Thyroid gland (tissue), 4 donors: ENCODE data around the gene STYX. TPM values are rescaled to one million over a fixed set of nuclear protein-coding genes. Genes with fewer than 3 reads are reported as not detected.

Experiments
- DNase-seq, 2 donors: peaks; one replicate each; pipeline ENCODE4 v3.0.0-alpha.2; 2019
- H3K27ac ChIP-seq, 3 donors: fragments of 200-600 bp; sonication (generic); 1 replicate in 2 of 3; 2 replicates in 1 of 3; pipeline ENCODE4 v1.5.1; 2016 to 2019; ENCODE audit warnings: mild to moderate bottlenecking in 1 of 3, moderate library complexity in 1 of 3
- H3K27me3 ChIP-seq: fragments of 200-600 bp; sonication (generic); one replicate; pipeline ENCODE4 v1.5.1; 2019
- H3K36me3 ChIP-seq, 2 donors: fragments of 200-600 bp; sonication (generic); one replicate each; pipeline ENCODE4 v1.5.1; 2016 to 2019
- H3K4me1 ChIP-seq, 2 donors: fragments of 200-600 bp; sonication (generic); one replicate each; pipeline ENCODE4 v1.5.1; 2017 to 2019
- H3K4me3 ChIP-seq, 3 donors: fragments of 200-600 bp; sonication (generic); replicated peaks in 1 of 3; 1 replicate in 2 of 3; 2 replicates in 1 of 3; pipeline ENCODE4 v1.5.1; 2016; ENCODE audit warnings: mild to moderate bottlenecking in 1 of 3
- H3K9me3 ChIP-seq: fragments of 200-600 bp; sonication (generic); one replicate; pipeline ENCODE4 v1.5.1; 2017
- CTCF ChIP-seq, 6 experiments: fragments of 200-600 bp in 3 of 6; fragments of 450-650 bp in 3 of 6; sonication (generic) in 3 of 6; IDR thresholded peaks; one replicate each; pipeline ENCODE4 v1.5.1; 2016 to 2019; ENCODE audit warnings: antibody characterized with exemption in 6 of 6, mild to moderate bottlenecking in 2 of 6, inconsistent platforms in 1 of 6, moderate library complexity in 1 of 6
- POLR2A ChIP-seq, 2 donors: fragments of 450-650 bp; IDR thresholded peaks; one replicate each; pipeline ENCODE4 v1.6.1; 2017; ENCODE audit warnings: antibody characterized with exemption in 2 of 2, mild to moderate bottlenecking in 2 of 2, moderate library complexity in 1 of 2
- WGBS, 2 donors: methylation state at CpG; one replicate each; pipeline ENCODE4 v1.1.5; 2017; 5-methylcytosine and 5-hydroxymethylcytosine counted together
- intact Hi-C: fragments of 100-400 bp; cut with DNase I; formaldehyde crosslinking; loops from one replicate; pipeline ENCODE4 v1.15.1; 2023
- total RNA-seq, 4 donors: library from RNA; depleted of rRNA; stranded (reverse); fragments of >200 nt; gene quantifications; one replicate each; pipeline ENCODE4 v1.2.3, GENCODE V29; 2016

Gene STYX
- total RNA-seq, 4 donors from 2014 or later: 13.7 to 17.1 (median 14.8) TPM

GRCh38 chr14:52692248-52692962, 37.6 kb upstream of the STYX start:
- no peaks in the 10 kb centered on the region for H3K36me3 ChIP-seq
- H3K4me3 ChIP-seq: no peak overlapping the region
- WGBS, 2 donors: 73 to 77% methylated on average over 5 of the region's 5 CpGs
- peaks cover 20 to 31% of the 10 kb centered on the region in 2 donors for H3K4me1 ChIP-seq
- no peaks in the 10 kb centered on the region for H3K27me3 ChIP-seq
- peak overlapping the region in 1 of 3 donors; percentile 41 for H3K27ac ChIP-seq
- TF ChIP-seq CTCF (IDR thresholded peaks at IDR 0.05): no peak
- TF ChIP-seq POLR2A (IDR thresholded peaks at IDR 0.05): no peak
- intact Hi-C loops: no loop called here
- H3K9me3 ChIP-seq: no peaks in the 10 kb centered on the region
- no peak for DNase-seq

- peaks cover 20 to 31% of the 10 kb centered on the region in 2 donors for H3K4me1 ChIP-seq
- no peak for TF ChIP-seq POLR2A (IDR thresholded peaks at IDR 0.05)
- no peak for TF ChIP-seq CTCF (IDR thresholded peaks at IDR 0.05)
- H3K4me3 ChIP-seq: no peak overlapping the region
- no peak for DNase-seq
- no peaks in the 10 kb centered on the region for H3K9me3 ChIP-seq
- intact Hi-C loops: no loop called here
- H3K27ac ChIP-seq: no peak overlapping the region
- no peaks in the 10 kb centered on the region for H3K27me3 ChIP-seq
- H3K36me3 ChIP-seq: no peaks in the 10 kb centered on the region
- 72 to 79% methylated on average over 3 of the region's 3 CpGs for WGBS, 2 donors
Measured at GRCh38 chr14:52693036-52693435, 36.9 kb upstream of the STYX start.

- H3K9me3 ChIP-seq: no peaks in the 10 kb centered on the region
- no peaks in the 10 kb centered on the region for H3K27me3 ChIP-seq
- no peak for DNase-seq
- H3K4me3 ChIP-seq: no peak overlapping the region
- no peaks in the 10 kb centered on the region for H3K36me3 ChIP-seq
- no peak overlapping the region for H3K27ac ChIP-seq
- H3K4me1 ChIP-seq: peaks cover 20 to 31% of the 10 kb centered on the region in 2 donors
- 95% methylated on average over 7 of the region's 7 CpGs for WGBS, 2 donors
- intact Hi-C loops: no loop called here
- TF ChIP-seq CTCF (IDR thresholded peaks at IDR 0.05): no peak
- no peak for TF ChIP-seq POLR2A (IDR thresholded peaks at IDR 0.05)
Measured at GRCh38 chr14:52693532-52693931, 36.4 kb upstream of the STYX start.

- intact Hi-C loops: no loop called here
- 2% methylated on average over 20 to 25 of the region's 46 CpGs for WGBS, 2 donors
- peak overlapping the region; percentile 49 to 97 (median 92) for H3K4me3 ChIP-seq
- H3K27me3 ChIP-seq: no peaks in the 10 kb centered on the region
- TF ChIP-seq POLR2A (IDR thresholded peaks at IDR 0.05): no peak
- H3K27ac ChIP-seq: peak overlapping the region; percentile 95 to 96 (median 96)
- peak; percentile 48 for DNase-seq
- H3K36me3 ChIP-seq: no peaks in the 10 kb centered on the region
- H3K9me3 ChIP-seq: no peaks in the 10 kb centered on the region
- peaks cover 20 to 31% of the 10 kb centered on the region in 2 donors for H3K4me1 ChIP-seq
Measured at GRCh38 chr14:52694761-52695480, 35.0 kb upstream of the STYX start.

- DNase-seq: peak; percentile 84 to 86
- Histone ChIP-seq H3K27ac (peak within 1 kb of the TSS; percentile 95 to 96 (median 96)), H3K4me3 (peak within 1 kb of the TSS; percentile 49 to 97 (median 92)), H3K27me3 (no peaks in the 10 kb centered on the region), H3K4me1 (peaks cover 20 to 31% of the 10 kb centered on the region in 2 donors), H3K36me3 (no peaks in the 10 kb centered on the region), H3K9me3 (no peaks in the 10 kb centered on the region)
- intact Hi-C loops: no loop called here
- 0 to 1% methylated on average over 22 to 39 of the region's 78 CpGs for WGBS, 2 donors
- peak in 1 of 2 donors; percentile 81 for TF ChIP-seq POLR2A (IDR thresholded peaks at IDR 0.05)
- TF ChIP-seq CTCF (IDR thresholded peaks at IDR 0.05): no peak
Measured at GRCh38 chr14:52695481-52696091, 34.4 kb upstream of the STYX start, which contains the start of gene ERO1A. Gene ERO1A (minus strand): TSS chr14:52695558. CDS start chr14:52695481, 77 bp downstream.
